Body of pancreas (tissue), 4 donors: ENCODE results near the gene BACH2. TPM values are rescaled to one million over a fixed set of nuclear protein-coding genes. Genes with fewer than 3 reads are reported as not detected.
"Not testable (repeated sequence)": the region's sequence is repeated elsewhere in the genome, so short reads cannot be mapped to it uniquely, and the experiment has no call there.

Source experiments
- ATAC-seq: fragments of 150-250 bp; one replicate; pipeline ENCODE4 v1.9.1; 2016
- DNase-seq, 4 donors: peaks; one replicate each; pipeline ENCODE4 v3.0.0-alpha.2; 2019
- H3K27ac ChIP-seq, 4 donors: fragments of 200-600 bp; sonication (generic); 1 replicate in 3 of 4; 2 replicates in 1 of 4; pipeline versions ENCODE4 v1.5.1 to v1.6.1; 2016 to 2019; ENCODE audit warnings: mild to moderate bottlenecking in 1 of 4, mixed read lengths in 1 of 4, moderate library complexity in 1 of 4
- H3K27me3 ChIP-seq, 2 donors: fragments of 200-600 bp; sonication (generic); one replicate each; pipeline ENCODE4 v1.6.0; 2016; ENCODE audit warnings: mild to moderate bottlenecking in 1 of 2
- H3K36me3 ChIP-seq, 2 donors: fragments of 200-600 bp; sonication (generic); replicated peaks in 1 of 2; 2 replicates each; pipeline ENCODE4 v1.5.1; 2016; ENCODE audit warnings: low read depth in 2 of 2; ENCODE audit not compliant: insufficient read depth in 1 of 2
- H3K4me1 ChIP-seq: fragments of 200-600 bp; sonication (generic); one replicate; pipeline ENCODE4 v1.6.0; 2016
- H3K4me3 ChIP-seq, 2 donors: fragments of 200-600 bp; sonication (generic); 1 replicate in 1 of 2; 2 replicates in 1 of 2; pipeline ENCODE4 v1.5.1; 2016 to 2019
- H3K9me3 ChIP-seq, 3 donors: fragments of 200-600 bp; sonication (generic); 1 replicate in 2 of 3; 2 replicates in 1 of 3; pipeline ENCODE4 v1.5.1; 2016
- CTCF ChIP-seq, 7 experiments: fragments of 450-650 bp in 4 of 7; fragments of 200-600 bp in 3 of 7; sonication (generic) in 3 of 7; IDR thresholded peaks; one replicate each; pipeline ENCODE4 v1.5.1; 2016 to 2019; ENCODE audit warnings: antibody characterized with exemption in 7 of 7
- POLR2A ChIP-seq, 3 donors: fragments of 450-650 bp; IDR thresholded peaks; one replicate each; pipeline ENCODE4 v1.6.1; 2016; ENCODE audit warnings: antibody characterized with exemption in 3 of 3, mild to moderate bottlenecking in 2 of 3
- WGBS, 2 donors: methylation state at CpG; one replicate each; pipeline ENCODE4 v1.1.5; 2017; 5-methylcytosine and 5-hydroxymethylcytosine counted together
- intact Hi-C: fragments of 100-400 bp; cut with DNase I; formaldehyde crosslinking; loops from one replicate; pipeline ENCODE4 v1.15.1; 2023
- total RNA-seq, 2 donors: library from RNA; depleted of rRNA; stranded (reverse); fragments of >200 nt; gene quantifications; one replicate each; pipeline ENCODE4 v1.1.0, GENCODE V29; 2016

The BACH2 gene
- total RNA-seq, 2 donors from 2014 or later, result 2.1 to 3.3 TPM

- Histone ChIP-seq H3K9me3 (no peaks in the 10 kb centered on the region), H3K36me3 (no peaks in the 10 kb centered on the region), H3K27me3 (no peaks in the 10 kb centered on the region), H3K27ac (no peak overlapping the region), H3K4me3 (no peak overlapping the region), H3K4me1 (no peaks in the 10 kb centered on the region)
- DNase-seq (no peak), ATAC-seq (no peak)
- TF ChIP-seq CTCF (IDR thresholded peaks at IDR 0.05) (no peak), POLR2A (IDR thresholded peaks at IDR 0.05) (no peak)
- whole genome bisulfite sequencing, 2 donors, result 92 to 94% methylated on average over 2 of the region's 2 CpGs
- intact Hi-C loops, result no loop called here
Observed at GRCh38 chr6:90136837-90137568, 159.6 kb downstream of the BACH2 start.

GRCh38 chr6:90136176-90136575 is 160.5 kb downstream of the BACH2 start:
- 64 to 70% methylated on average over 2 of the region's 2 CpGs for WGBS, 2 donors
- Histone ChIP-seq H3K4me3 (no peak overlapping the region), H3K4me1 (no peaks in the 10 kb centered on the region), H3K27ac (no peak overlapping the region), H3K9me3 (no peaks in the 10 kb centered on the region), H3K36me3 (no peaks in the 10 kb centered on the region), H3K27me3 (no peaks in the 10 kb centered on the region)
- TF ChIP-seq POLR2A (IDR thresholded peaks at IDR 0.05) (no peak), CTCF (IDR thresholded peaks at IDR 0.05) (no peak)
- intact Hi-C loops, result no loop called here
- ATAC-seq (no peak), DNase-seq (no peak)

GRCh38 chr6:90135667-90136066 is 161.0 kb downstream of the BACH2 start:
- no peak overlapping the region for H3K27ac ChIP-seq
- no peak for ATAC-seq
- no peaks in the 10 kb centered on the region for H3K27me3 ChIP-seq
- no peaks in the 10 kb centered on the region for H3K9me3 ChIP-seq
- H3K4me1 ChIP-seq, result no peaks in the 10 kb centered on the region
- TF ChIP-seq POLR2A (IDR thresholded peaks at IDR 0.05), result no peak
- no peak for TF ChIP-seq CTCF (IDR thresholded peaks at IDR 0.05)
- H3K36me3 ChIP-seq, result no peaks in the 10 kb centered on the region
- WGBS, 2 donors, result 71 to 89% methylated on average over 5 of the region's 5 CpGs
- no peak overlapping the region for H3K4me3 ChIP-seq
- intact Hi-C loops, result no loop called here
- no peak for DNase-seq

- intact Hi-C loops, H3K36me3 ChIP-seq, H3K4me3 ChIP-seq, H3K27me3 ChIP-seq, H3K4me1 ChIP-seq, H3K9me3 ChIP-seq, ATAC-seq, H3K27ac ChIP-seq, DNase-seq: not testable (repeated sequence)
- 82 to 87% methylated on average over 3 of the region's 3 CpGs for WGBS, 2 donors
Observed at GRCh38 chr6:90133664-90134063, 163.0 kb downstream of the BACH2 start.

GRCh38 chr6:90131614-90132423 is 164.8 kb downstream of the BACH2 start:
- intact Hi-C loops, result no loop called here
- Histone ChIP-seq H3K4me3 (no peak overlapping the region), H3K9me3 (no peaks in the 10 kb centered on the region), H3K4me1 (no peaks in the 10 kb centered on the region), H3K27ac (no peak overlapping the region), H3K27me3 (no peaks in the 10 kb centered on the region), H3K36me3 (no peaks in the 10 kb centered on the region)
- no peak for ATAC-seq
- DNase-seq, result peak in 1 of 4 donors; percentile 13
- WGBS, 2 donors, result 81% methylated on average over 7 of the region's 7 CpGs
- no peak for TF ChIP-seq POLR2A (IDR thresholded peaks at IDR 0.05)
